Activated T-cell treated with anti-CD3 and anti-CD28 coated beads, Interleukin-2, amount 50 U/mL, for 48 hours (primary cell): ENCODE measurements around the gene MIER3.

Experiments
- DNase-seq, 2 experiments: peaks; one replicate each; pipeline ENCODE4 v3.0.0-alpha.2; 2020

The MIER3 gene

DNA sequence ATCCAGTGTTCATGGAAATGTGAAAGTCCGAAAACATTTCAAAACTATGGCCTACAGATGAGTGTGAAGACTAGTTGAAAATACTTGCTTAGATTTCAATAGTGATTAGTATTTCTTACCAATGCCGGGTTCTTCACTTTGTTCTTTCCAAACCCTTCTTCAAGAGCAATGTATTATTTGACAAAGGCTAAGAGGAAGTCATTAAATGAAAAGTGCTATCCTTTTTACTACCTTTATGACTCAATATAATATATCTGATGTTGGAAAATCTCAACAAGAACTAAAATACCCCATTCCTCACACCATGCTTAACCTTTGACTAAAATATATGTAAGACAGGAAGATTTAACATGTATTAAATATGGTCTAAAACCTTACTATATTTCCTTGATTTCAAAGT, 6.7 kb upstream of the MIER3 start:
- no peak for DNase-seq

GRCh38 chr5:56954262-56954661, 2.3 kb upstream of the MIER3 start:
- no peak for DNase-seq

DNA sequence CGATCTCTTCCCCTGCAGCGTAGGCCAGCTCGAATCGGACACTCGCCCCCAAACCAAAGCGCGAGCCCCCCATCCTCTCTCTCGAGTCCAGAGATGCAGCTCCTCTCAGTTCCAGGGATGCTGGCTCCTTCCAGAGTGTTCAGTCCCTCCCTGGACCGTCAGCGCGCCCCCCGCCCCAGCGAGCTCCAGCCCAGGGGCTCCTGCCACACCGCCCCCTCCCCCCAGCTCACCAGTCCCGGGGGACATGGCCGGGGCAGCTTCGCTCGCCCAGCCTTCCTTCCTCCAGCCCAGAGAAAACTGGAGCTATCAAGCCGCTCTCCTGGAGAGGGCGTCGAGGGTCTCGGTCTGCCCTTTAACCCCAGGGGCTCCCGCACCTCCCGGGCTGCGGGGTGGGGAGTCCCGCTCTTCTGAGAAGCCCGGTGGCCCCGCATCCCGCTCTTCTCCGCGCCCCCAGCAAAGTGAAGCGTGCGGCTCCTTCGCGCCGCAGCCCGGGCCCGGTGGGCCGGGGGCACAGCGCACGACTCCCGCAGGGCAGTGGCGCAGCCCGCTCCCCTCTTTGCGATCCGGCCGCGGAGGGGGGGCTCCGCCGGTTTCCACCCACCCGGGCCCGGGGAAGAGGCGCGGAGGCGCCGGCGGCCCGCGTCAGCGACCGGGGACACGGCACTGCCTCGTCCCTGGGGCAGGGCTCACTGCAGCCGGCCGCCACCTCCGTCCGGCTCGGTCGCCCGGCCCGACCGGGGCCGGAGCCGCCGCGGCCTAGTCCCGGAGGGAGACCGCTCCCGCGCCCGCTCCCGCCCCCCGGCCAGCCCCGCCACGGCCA, 587 bp downstream of the MIER3 start:
- peak; percentile 46 to 54 for DNase-seq

DNA sequence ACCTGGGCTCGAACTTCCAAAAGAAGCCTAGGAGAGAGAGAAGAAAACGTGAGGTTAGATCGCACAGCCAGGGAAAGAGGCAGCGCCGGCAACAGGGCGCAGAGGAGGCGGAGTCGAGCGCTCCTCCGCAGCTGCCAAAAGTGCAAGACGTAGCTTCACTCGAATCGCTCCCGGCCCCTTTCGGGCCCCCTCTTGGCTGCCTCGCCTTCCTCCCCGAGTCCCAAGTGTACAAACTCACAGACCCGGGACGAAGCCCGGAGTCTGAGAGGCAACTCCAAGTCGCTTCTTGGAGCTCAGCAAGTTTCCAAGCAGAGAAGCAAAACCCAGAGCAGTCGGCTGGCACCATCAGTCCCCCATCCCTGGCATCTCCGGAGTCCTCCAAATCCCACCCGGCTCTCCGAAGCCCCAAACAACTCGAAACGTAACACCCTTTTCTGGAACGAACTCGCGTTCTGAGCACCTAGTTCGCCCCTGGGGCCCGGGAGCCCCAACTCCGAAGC, 1.2 kb downstream of the MIER3 start:
- DNase-seq: peak; percentile 72 to 75

DNA sequence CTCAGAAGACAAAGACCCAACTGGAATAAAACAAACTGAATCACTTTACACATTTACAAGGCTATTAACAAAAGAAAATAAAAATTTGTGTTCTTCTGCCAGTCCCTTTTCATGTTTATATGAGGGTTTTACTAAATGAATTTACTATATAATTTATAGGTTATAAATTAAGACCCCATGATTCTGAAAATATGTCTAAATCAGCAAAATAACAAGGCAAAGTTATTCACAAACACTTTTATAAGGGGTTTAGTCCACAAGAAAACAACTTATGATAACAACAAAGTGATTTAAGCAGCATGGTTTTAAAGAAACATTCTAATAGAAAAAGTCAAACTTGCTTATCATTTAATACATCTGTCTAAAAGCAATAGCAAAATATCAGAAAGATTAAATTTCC, 4.9 kb downstream of the MIER3 start:
- no peak for DNase-seq

- no peak for DNase-seq
Observed at GRCh38 chr5:56941981-56942380, 9.9 kb downstream of the MIER3 start.

- DNase-seq: no peak
Observed at GRCh38 chr5:56938858-56939257, 13.1 kb downstream of the MIER3 start.

- no peak for DNase-seq
Observed at GRCh38 chr5:56934325-56934724, 17.6 kb downstream of the MIER3 start.

DNA sequence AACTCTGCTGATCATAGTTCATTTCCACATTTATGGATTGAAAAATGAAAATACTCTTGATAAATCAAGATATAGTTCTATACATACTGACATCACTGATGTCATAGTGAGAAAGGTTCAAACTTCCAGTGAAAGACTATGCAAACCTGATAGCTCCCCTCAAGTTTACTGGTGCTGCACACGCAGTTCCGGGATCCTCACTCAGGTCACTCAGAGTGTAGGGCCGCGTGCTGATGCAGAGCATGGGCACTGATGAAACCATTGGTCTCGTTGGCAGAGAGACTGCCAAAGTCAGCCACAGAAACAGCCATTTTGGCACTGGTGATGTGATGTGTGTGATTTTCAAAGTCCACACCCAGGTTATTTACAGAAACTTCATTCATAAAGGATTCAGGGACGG, 29.0 kb downstream of the MIER3 start:
- DNase-seq: no peak

- DNase-seq: no peak
Observed at GRCh38 chr5:56919942-56920662, 31.8 kb downstream of the MIER3 start.

DNA sequence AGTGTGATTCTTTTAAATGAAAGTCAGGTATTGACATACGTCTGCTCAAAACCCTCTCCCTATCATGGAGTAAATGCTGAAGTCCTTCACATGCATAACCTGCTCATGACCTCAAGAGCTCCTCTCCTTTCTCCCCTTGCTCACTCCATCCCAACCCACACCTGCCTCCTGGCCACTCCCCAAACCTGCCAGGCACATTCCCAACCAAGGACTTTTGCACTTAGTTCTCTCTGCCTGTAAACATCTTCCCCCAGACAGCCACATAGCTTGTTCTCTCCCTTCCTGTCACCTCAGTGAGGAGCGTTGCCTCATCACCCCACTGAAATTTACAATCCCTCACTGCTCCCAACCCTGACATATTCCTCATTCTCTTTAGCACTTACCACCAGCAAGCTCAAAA, 33.9 kb downstream of the MIER3 start:
- no peak for DNase-seq

GRCh38 chr5:56917534-56917933, 34.4 kb downstream of the MIER3 start:
- no peak for DNase-seq

DNA sequence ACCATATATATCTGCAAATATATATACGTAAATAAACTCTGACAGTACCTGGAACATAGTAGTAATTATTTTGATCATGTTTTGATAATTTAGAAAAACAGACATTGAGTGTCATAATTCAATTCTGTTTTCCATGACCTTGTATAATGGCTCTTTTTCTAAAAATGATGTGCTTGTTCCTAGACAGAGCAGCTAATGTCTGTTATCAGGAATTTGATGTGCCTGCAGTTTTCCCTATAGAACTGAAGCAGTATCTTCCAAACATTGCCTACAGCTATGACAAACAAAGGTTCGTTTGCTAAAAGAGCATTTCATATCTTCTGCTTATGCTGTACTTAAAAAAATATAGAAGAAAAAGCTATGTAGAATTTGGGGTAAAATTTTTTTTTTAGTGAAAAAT, 37.2 kb downstream of the MIER3 start:
- no peak for DNase-seq

GRCh38 chr5:56913766-56914165, 38.2 kb downstream of the MIER3 start:
- no peak for DNase-seq

DNA sequence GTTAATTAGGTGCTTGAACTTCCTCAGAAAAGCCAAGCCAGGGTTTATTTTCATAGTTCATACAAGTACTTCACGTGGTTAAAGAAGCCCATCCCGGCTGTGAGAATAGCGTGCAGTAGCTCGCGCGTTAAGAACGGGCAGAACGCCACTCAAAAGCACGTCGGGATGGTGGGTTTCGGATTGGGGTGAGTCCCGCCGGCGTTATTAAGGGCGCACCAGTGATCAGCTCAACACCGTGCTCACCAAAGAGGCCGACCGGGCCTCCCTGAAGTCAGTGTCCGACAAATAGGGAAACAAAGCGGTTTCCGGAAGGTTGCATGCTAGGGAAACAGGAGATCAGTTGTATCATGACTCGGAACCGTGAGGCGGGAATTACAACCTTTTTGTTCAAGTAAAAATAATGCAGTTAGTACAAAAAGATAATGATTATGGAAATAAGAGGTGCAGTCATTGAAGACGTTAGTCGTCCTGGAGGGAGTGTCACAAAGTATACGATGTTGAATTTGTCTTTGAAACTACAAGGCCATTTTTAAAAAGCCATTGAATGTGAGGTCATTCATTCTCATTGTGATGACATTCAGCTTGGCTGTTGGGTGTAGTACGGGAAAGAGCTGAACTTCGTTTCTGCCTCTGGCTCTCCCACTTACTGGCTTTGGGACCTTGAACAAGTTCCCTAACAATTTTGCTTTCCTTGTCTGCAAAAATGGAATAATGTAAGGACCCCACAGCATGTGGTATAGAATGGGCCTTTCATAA, 41.5 kb downstream of the MIER3 start:
- DNase-seq: no peak

DNA sequence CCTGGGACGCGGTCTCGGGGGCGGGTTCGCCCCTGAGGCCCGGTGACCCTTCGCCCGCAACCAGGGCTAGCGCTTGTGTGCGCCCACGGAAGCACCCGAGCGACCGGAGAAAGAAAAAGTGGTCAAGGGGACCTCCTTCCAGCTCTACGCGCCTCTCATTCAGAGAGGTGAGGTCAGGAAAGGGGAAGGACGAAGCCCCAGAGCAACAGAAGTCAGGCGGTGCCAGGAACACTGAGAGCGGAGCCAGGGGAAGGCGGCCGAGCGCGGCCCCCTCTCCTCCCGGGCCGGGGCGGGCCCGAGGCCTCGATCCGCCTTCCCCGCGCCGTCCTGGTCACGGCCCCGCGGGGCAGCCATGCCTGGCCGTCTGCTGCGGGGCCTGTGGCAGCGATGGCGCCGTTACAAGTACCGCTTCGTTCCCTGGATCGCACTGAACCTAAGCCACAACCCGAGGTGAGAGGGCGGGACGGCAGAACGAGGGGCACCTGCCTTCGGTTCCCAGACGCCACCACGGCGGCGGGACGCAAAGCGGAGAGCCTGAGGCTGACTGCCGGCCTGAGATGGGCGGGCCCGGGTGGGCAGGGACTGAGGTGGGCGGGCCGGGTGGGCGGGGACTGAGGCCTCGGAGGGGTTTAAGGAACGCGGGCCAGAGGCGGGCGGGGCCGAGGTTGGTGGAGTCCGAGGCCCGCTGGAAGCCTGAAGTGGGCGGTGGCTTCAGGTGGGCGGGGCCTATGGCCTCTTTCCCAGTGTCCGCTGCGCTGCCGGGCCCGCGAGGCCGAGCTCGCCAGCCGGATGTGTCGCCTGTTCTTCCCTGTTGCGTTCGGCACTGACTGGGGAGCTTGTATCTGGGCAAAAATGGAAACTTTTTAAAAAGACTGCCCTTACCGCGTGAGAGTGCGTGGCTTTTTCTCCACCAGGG, 42.4 kb downstream of the MIER3 start, which contains the start of gene SETD9:
TSS of gene SETD9 (plus strand) at position 303 of the 916 bp plus-strand sequence. CDS start at position 353, 50 bp downstream.
- peak; percentile 96 for DNase-seq

- DNase-seq: no peak
Observed at GRCh38 chr5:56908942-56909293, 43.0 kb downstream of the MIER3 start.

GRCh38 chr5:56900858-56901578, 50.9 kb downstream of the MIER3 start:
- peak; percentile 23 to 31 for DNase-seq

DNA sequence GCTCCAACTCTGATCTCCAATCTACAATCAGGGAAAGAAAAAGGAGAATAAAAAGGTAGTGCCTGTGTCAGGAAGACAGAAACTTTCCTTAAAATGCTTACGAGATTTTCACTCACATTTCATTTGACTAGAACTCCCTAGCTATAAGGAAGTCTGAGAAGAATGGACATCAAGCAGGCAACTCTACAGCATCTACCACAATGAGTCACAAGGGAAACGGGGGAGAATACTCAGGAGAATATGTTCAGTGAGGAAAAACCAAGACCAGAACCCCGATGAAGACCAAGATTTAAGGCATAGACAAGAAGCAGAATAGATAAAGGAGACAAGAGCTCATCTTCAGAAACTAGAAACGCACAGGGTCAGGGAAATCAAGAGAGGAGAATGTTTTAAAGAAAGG, 51.5 kb downstream of the MIER3 start:
- DNase-seq: no peak

DNA sequence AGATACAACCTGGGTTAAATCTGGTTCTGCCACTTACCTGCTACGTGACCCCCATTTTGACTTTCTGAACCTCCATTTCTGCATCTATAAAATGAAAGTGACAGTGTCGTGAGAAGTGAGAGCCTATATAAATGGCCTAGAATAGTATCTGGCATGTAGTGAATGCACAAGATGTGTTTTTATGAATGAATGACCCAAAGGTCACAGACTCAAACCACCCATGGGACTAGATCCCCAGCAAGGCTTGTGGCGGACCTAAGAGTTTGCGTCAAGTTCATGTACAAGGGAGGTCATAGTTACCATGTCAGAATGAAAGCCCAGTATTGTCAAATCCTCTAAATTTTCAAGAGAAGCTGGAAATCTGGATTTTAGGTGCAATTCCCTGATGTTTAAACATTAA, 53.7 kb downstream of the MIER3 start:
- no peak for DNase-seq

GRCh38 chr5:56896763-56897162, 55.2 kb downstream of the MIER3 start:
- no peak for DNase-seq
